Measurements from ENCODE around the gene VAPA. TPM values are rescaled to one million over a fixed set of nuclear protein-coding genes. Genes with fewer than 3 reads are reported as not detected.
"Not testable (repeated sequence)": the region's sequence is repeated elsewhere in the genome, so short reads cannot be mapped to it uniquely, and the experiment has no call there.

Gene VAPA
- total and polyA plus RNA-seq, 2 donors (not counting 1 experiment from before 2014, with no cell fraction given), result 235 to 420 TPM

GRCh38 chr18:9898792-9899549 is 14.8 kb upstream of the VAPA start:
- Histone ChIP-seq H4K20me1 (ENCODE audit: control insufficient read depth, extremely low read depth, insufficient read depth, low read length) (no peaks in the 10 kb centered on the region), H3K27me3 (ENCODE audit: control insufficient read depth, insufficient read depth, low read length) (no peaks in the 10 kb centered on the region), H3K4me2 (ENCODE audit: extremely low read depth, insufficient read depth, low read length) (no peak overlapping the region), H3K4me3 (replicated peaks in 1 of 4; ENCODE audit: control extremely low read depth in 1 of 4, insufficient read depth in 1 of 4, low read depth in 3 of 4, low read length in 4 of 4) (no peak overlapping the region), H3K4me1 (ENCODE audit: control insufficient read depth, extremely low read depth, insufficient read depth, low read length) (no peaks in the 10 kb centered on the region), H3K79me2 (ENCODE audit: control insufficient read depth, insufficient read depth, low read length) (no peaks in the 10 kb centered on the region), H3K36me3 (ENCODE audit: control insufficient read depth, insufficient read depth, low read length) (no peaks in the 10 kb centered on the region), H3K9ac (ENCODE audit: insufficient read depth, low read length) (no peak overlapping the region), H2AFZ (ENCODE audit: low read length) (no peak overlapping the region), H3K27ac (ENCODE audit: insufficient read depth, low read length) (no peak overlapping the region), H3K9me3 (ENCODE audit: control insufficient read depth, insufficient read depth, low read depth, low read length) (no peaks in the 10 kb centered on the region)
- TF ChIP-seq, protein P1, sequence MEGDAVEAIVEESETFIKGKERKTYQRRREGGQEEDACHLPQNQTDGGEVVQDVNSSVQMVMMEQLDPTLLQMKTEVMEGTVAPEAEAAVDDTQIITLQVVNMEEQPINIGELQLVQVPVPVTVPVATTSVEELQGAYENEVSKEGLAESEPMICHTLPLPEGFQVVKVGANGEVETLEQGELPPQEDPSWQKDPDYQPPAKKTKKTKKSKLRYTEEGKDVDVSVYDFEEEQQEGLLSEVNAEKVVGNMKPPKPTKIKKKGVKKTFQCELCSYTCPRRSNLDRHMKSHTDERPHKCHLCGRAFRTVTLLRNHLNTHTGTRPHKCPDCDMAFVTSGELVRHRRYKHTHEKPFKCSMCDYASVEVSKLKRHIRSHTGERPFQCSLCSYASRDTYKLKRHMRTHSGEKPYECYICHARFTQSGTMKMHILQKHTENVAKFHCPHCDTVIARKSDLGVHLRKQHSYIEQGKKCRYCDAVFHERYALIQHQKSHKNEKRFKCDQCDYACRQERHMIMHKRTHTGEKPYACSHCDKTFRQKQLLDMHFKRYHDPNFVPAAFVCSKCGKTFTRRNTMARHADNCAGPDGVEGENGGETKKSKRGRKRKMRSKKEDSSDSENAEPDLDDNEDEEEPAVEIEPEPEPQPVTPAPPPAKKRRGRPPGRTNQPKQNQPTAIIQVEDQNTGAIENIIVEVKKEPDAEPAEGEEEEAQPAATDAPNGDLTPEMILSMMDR (conservative IDR thresholded peaks at IDR 0.05 in 1 of 2, IDR thresholded peaks at IDR 0.05 in 1 of 2; ENCODE audit: low read depth in 1 of 2, low read length in 2 of 2), result no peak
- TF ChIP-seq EZH2 (IDR thresholded peaks at IDR 0.05; ENCODE audit: low read length, missing control alignments), result no peak
- peak in 1 of 2 donors; percentile 74 for DNase-seq (ENCODE audit: low read depth in 2 of 2)

- not testable (repeated sequence) for H4K20me1 ChIP-seq (ENCODE audit: control insufficient read depth, extremely low read depth, insufficient read depth, low read length); H2AFZ ChIP-seq (ENCODE audit: low read length); H3K9ac ChIP-seq (ENCODE audit: insufficient read depth, low read length); DNase-seq (ENCODE audit: low read depth in 2 of 2); H3K79me2 ChIP-seq (ENCODE audit: control insufficient read depth, insufficient read depth, low read length); H3K9me3 ChIP-seq (ENCODE audit: control insufficient read depth, insufficient read depth, low read depth, low read length); H3K36me3 ChIP-seq (ENCODE audit: control insufficient read depth, insufficient read depth, low read length); H3K4me3 ChIP-seq (replicated peaks in 1 of 4; ENCODE audit: control extremely low read depth in 1 of 4, insufficient read depth in 1 of 4, low read depth in 3 of 4, low read length in 4 of 4); H3K27me3 ChIP-seq (ENCODE audit: control insufficient read depth, insufficient read depth, low read length); H3K4me1 ChIP-seq (ENCODE audit: control insufficient read depth, extremely low read depth, insufficient read depth, low read length); H3K27ac ChIP-seq (ENCODE audit: insufficient read depth, low read length); H3K4me2 ChIP-seq (ENCODE audit: extremely low read depth, insufficient read depth, low read length)
Observed at GRCh38 chr18:9899550-9899930, 14.3 kb upstream of the VAPA start.

- DNase-seq (ENCODE audit: low read depth in 2 of 2), result no peak
- H3K27me3 ChIP-seq (ENCODE audit: control insufficient read depth, insufficient read depth, low read length), result no peaks in the 10 kb centered on the region
Observed at GRCh38 chr18:9900699-9901098, 13.1 kb upstream of the VAPA start.

More at GRCh38 chr18:9900699-9901098, 13.1 kb upstream of the VAPA start:
- Histone ChIP-seq H4K20me1 (ENCODE audit: control insufficient read depth, extremely low read depth, insufficient read depth, low read length) (no peaks in the 10 kb centered on the region), H3K9me3 (ENCODE audit: control insufficient read depth, insufficient read depth, low read depth, low read length) (no peaks in the 10 kb centered on the region), H3K4me1 (ENCODE audit: control insufficient read depth, extremely low read depth, insufficient read depth, low read length) (no peaks in the 10 kb centered on the region), H3K9ac (ENCODE audit: insufficient read depth, low read length) (no peak overlapping the region), H3K27ac (ENCODE audit: insufficient read depth, low read length) (no peak overlapping the region), H3K4me3 (replicated peaks in 1 of 4; ENCODE audit: control extremely low read depth in 1 of 4, insufficient read depth in 1 of 4, low read depth in 3 of 4, low read length in 4 of 4) (no peak overlapping the region), H2AFZ (ENCODE audit: low read length) (no peak overlapping the region), H3K4me2 (ENCODE audit: extremely low read depth, insufficient read depth, low read length) (no peak overlapping the region), H3K36me3 (ENCODE audit: control insufficient read depth, insufficient read depth, low read length) (no peaks in the 10 kb centered on the region), H3K79me2 (ENCODE audit: control insufficient read depth, insufficient read depth, low read length) (no peaks in the 10 kb centered on the region)
- no peak for TF ChIP-seq EZH2 (IDR thresholded peaks at IDR 0.05; ENCODE audit: low read length, missing control alignments)
- TF ChIP-seq, protein P1 (conservative IDR thresholded peaks at IDR 0.05 in 1 of 2, IDR thresholded peaks at IDR 0.05 in 1 of 2; ENCODE audit: low read depth in 1 of 2, low read length in 2 of 2), result no peak
